Hematopoietic multipotent progenitor cell treated with erythropoietin and hydrocortisone succinate and interleukin-3 and kit ligand, for 17 days (in vitro differentiated cells): ENCODE data around the gene CCKAR.
"Not testable (repeated sequence)": the region's sequence is repeated elsewhere in the genome, so short reads cannot be mapped to it uniquely, and the experiment has no call there.

Source experiments
- DNase-seq: peaks from one replicate; pipeline ENCODE4 v3.0.0-alpha.2; 2015; ENCODE audit warnings: low spot score

Gene CCKAR, protein sequence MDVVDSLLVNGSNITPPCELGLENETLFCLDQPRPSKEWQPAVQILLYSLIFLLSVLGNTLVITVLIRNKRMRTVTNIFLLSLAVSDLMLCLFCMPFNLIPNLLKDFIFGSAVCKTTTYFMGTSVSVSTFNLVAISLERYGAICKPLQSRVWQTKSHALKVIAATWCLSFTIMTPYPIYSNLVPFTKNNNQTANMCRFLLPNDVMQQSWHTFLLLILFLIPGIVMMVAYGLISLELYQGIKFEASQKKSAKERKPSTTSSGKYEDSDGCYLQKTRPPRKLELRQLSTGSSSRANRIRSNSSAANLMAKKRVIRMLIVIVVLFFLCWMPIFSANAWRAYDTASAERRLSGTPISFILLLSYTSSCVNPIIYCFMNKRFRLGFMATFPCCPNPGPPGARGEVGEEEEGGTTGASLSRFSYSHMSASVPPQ

DNA sequence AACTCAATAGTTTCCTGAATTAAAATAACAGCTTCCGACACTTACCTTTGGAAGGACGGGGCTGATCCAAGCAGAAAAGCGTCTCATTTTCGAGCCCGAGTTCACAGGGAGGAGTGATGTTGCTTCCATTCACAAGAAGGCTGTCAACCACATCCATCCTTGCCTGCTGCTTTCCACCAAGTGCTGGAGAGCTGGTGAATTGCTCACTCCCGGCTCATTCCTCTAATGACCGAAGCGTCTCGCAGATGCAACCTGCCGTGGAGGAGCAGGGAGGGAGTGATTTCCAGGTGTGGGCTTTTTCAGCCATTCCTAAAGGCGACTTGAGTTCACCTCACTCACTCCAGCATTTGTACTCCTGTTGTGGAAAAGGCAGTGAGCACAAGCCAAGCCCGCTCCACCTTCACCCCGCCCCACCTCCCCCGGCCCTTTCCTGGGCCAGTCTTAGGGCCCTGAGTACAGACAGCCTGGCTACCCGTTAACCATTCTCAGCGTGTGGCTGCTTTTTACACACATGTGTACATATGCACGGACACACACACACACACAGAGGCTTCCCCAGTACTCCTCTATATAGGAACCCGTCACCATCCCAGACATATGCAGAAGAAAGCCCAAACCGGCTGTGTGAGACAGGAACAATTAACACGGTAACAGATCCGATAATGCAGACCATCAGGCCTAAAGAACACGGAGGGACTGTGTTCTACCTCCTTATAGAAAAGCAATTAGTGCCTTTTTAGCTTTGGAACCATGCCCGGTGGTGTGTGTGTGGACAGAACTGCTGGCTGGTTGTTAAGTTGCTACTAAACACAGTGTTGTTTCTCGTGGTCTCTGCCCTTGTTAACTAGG lies at the start of gene CCKAR:
TSS of gene CCKAR (minus strand) at position 374 of the 849 bp plus-strand sequence. CDS start at position 157, 217 bp downstream.
- no peak for DNase-seq

DNA sequence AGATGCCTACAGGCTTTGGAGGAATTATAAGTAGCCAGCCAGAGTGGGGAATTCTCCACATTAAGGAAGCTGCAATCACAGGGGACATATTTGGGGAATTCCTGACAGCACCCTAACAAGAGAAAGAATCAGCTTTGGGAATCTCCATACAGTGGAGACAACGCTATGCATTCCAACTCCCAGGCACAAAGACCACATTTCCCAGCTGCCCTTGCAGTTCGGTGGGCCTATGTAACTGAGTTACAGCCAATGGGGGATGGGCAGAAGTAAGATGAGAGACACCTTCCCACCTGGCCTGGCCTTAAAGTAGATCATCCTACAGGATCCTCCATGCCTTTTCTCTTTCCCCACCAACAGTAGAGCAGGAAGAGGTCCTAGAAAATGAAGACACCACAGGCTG lies 43.4 kb upstream of the CCKAR start:
- no peak for DNase-seq

DNA sequence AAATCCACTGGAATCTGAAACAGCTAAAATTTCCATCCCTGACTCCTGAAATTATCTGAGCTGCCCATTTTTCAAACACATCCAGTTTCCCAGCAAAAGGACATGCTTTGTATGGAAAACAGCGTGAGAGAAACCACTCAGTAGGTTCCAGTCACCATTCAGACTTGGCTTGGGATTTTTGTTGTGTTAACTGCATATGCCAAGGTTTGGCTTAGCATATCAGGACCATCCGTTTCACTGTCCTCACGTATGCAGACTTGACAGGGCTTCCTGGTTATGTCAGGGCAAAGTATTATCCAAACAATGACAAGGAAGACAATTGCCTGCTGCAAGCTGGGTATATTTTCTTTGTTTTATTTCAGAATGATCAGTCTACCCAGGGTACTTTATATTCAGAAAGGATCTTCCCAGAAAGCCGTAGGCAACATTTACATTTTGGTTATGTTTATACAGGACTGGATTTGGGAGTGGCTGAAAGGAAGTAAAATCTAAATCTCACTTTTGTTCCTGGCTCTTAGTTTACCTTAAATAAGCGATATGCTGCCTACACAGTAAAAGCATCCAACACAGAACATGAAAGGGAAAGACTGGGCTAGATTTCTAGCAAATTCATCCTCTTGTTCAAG lies 41.3 kb upstream of the CCKAR start:
- DNase-seq = no peak

DNA sequence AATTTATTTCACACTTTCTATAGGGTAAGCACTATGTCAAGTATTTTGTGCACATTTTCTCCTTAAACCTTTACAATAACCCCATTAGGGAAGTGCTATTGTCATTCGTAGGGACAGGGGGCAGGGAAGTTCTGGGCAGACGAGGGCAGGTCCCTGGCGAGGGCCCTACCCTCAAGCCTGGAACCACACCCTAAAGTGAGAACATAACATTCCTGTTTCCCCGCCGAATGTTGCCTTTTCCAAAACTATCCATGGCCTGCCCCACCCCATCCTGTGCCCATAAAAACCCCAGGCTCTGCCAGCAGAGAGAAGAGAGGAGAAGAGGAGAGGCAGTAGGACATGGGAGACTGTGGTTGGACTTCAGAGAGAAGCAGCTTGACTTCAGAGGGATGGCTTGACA lies 39.8 kb upstream of the CCKAR start:
- no peak for DNase-seq

DNA sequence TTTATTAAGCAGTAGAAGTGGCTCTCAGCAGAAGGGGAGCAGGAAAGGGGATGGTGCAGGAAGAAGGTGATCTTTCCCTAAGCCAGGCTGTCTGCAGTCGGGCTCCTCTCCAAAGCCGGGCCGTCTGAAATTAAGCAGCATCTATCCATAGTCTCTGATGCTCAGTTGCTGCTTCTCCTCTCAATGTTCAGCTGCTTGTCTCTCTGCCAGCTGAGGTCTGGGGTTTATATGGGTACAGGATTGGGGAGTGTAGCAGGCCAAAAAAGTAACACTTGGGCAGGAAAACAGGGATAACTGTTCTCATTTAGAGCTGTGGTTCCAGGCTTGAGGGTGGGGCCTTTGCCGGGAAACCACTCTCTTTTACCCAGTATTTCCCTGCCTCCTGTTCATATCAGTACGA lies 39.2 kb upstream of the CCKAR start:
- no peak for DNase-seq

DNA sequence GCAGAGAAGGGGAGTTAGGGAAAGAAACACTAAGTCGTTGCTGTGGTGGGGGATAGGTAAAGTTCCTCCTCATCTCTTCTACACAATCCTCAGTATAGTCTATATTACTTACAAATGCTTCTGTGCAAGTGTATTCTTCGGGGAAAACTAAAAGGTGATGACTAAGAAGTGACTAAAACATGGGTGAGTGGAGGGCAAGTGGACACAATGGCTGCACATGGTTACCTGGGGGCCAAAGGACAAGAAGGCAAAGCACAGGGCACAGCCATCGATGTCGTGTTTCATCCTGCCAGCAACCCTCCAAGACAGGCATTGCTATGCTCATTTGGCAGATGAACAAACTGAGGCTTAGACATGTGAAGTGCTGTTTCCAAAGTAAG lies 35.5 kb upstream of the CCKAR start:
- no peak for DNase-seq

DNA sequence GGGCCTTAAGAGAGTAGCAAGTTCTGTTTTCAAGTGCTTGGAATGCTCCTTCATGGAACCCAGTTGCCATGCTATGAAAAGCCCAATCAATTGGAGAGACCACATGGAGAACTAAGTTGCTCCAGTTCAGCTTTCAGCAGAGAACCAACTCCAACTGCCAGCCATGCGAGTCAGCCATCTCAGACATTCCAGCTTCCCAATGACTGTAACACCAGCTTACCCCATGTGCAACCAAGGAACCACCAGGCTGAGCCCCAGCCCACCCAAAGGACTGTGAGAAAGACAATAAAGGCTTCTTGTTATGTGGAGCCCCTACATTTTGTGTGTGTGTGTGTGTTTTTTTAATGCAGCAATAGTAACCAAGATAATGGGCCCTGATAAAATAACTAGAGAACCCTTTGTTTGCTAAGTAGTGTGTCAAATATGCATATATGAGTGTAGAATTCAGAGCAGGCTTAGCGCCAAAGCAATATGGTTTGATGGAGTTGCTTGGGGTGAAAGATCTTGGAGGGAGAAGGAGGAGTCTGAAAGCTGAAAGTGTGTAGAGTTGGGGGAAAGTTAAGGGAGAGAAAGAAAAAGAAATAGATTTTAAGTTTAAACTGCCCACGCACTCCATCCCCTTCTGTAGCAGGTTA lies 35.0 kb upstream of the CCKAR start:
- no peak for DNase-seq

DNA sequence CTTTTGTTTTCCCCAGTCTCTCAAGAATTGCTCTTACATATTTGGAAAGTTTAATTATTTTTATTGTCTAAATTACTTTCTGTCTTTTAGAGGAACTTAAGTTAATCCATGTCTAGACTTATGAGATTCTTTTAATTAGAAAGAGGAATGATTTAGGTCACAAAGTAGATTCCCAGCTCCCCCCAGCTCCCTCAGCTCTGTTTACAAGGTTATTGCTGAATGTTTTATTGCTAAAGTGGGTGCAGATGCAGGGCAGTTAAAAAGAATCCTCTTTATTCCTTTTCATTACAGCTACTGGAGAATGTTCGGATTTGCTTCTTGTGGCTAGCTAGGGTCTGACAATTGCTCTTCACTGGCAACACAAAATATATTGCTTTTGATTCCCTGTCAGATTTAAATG lies 33.7 kb upstream of the CCKAR start:
- no peak for DNase-seq

DNA sequence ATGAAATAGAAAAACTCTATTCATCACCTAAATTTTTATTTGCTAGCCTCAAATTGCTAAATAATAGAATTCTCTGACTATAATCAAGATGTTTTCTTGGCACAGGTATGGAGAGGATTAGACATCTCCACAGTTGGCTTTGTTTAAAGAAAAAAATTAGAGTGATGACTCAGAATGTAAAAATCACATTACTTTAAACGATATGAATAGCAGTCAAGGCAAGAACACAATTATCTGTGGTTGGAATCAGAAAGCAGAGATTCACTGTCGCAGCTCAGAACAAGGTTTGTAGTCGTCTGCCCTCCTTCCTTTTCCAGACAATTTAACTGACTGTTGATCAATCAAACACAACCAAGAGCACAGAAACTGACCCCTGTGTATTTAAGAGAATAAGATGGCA lies 32.2 kb upstream of the CCKAR start:
- no peak for DNase-seq

DNA sequence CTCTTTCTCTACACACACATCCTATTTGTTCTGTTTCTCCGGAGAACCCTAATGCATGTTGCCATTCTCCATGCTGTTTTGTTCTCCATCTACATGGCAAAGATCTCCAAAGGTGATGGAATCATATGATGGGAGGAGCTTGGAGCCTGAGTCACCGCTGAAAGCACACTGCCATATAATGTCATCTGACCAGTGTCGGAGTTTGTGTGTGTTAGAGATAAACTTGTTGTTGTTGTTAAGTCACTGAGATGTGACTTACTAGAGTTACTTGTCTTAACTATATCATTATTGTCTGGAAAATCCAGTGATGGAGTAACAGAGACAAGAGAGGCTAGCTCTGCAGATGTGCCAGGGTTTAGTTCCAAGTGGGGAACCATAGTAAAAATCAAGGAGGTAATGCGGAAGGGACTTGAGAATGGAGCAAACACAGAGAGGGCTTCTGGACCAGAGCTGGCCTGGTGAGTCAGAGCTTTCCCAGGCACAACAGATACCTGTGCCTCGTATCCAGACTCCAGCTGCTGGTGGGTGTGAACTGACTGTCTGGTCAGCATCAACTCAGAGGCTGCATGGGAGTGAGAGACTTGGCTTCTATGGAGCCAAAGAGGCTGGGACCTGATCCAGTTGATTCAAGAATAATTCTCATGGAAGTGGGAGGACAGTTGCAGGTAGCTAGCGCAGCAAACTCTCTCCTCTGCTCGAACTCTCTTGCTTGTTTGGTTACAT lies 30.6 kb upstream of the CCKAR start:
- DNase-seq = no peak

DNA sequence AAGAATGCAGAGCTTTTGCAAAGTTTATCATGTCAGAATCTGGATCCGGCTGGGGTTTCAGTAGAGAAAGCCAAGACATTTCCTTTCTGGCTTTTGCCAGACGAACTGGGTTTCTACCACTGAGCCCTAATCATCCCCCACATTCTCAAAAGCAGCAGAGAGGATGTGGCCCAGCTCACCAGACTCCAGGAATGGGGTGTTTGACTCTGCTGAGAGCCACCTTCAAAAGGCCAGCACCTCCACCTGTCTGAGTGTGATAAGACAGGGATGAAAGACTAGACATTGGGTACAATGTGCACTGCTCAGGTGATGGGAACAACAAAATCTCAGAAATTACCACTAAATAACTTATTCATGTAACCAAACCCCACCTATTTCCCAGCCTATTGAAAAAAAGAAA lies 25.7 kb upstream of the CCKAR start:
- DNase-seq = no peak

DNA sequence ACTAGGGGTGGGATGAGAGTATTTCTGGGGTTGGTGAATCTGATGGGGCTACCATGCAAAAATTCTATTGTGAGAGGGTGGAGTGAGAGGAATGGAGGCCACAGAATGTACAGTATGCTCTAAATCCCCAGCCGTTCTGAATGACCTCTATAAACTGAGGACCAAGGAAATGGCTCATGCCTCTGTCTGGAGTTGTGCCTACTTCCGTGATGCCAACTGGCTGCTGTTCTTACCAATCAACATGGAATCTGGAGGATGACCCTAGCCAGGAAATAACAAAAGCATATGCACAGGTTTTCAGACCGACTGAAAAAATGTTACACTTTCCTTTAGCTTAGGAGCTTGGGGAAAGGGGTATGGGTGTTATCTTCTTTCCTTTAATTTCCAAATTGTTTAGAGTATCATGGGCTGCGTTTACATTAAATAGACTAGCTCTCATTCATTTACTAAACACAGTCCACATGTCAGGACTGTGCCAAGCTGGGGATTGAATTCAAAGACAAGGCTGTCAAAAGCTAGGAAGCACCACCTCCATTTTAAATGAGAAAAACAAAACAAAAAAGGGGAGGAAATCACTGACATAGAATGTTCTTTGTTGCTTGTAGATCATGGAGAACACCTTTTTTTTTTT lies 20.2 kb upstream of the CCKAR start:
- DNase-seq = no peak

DNA sequence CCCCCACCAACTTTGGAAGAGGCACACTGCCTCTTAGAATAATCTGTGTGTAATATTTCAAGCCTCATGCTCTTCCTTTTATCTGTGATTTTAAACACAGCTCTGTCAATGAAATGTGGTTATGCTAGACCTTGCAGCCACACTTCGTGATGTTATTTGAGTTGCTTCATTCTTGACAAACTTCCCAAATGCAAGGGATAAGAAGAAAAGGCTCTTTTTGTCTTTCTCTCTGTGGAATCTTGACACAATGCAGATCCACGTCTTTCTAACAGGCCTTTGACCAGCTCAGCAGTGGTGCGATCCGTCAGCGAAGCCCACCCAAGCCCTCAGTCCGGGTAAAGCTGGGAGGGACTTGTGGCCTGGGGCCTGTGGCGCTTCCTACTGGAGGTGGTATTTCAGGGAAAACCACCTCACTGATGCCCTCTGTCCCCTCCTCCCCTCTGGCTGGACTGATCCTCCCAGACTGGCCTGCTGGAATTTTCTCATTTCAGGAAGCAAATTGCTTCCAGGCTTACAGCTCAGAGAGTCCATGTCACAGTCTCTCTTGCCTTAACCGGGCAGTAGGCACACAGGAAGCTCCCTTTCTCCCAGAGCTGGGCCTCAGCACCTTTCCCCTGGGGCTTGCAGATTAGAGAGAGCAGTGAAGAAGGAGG lies 19.5 kb upstream of the CCKAR start:
- DNase-seq = no peak

DNA sequence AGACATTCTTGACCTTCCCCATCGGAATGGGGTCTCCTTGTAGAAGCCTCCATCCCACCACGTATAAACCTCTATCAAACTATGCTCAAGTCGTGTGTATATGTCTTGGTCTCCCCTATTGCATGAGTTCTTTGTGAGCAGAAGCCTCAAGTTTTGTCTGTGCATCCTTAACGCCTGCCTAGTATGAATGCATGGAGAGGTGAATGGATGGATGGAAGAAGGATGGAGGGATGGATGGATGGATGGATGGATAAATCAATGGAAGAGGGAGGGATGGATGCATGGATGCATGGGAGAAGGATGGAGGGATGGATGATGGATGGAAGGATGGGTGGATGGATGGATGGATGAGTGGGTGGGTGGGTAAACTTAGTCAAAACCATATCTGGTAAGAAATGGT lies 17.0 kb upstream of the CCKAR start:
- no peak for DNase-seq

DNA sequence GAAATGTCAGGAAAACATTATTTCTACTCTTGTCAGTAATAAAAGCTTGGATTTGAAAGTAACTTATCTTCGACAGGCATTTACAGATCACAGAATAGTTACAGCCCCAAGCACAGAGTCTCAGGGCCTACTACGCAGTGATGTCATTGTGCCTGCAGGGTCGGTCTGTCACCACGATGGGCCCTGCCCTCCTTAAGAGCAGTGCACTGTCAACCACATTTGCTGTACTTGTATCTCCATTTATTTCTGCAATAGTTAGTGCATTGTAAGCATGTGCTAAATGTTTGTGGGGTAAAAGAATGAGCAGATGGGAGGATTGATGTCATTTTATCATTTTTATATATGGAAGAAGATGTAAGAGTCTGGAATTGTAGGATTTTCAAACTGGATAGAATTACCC lies 13.6 kb upstream of the CCKAR start:
- DNase-seq = no peak

DNA sequence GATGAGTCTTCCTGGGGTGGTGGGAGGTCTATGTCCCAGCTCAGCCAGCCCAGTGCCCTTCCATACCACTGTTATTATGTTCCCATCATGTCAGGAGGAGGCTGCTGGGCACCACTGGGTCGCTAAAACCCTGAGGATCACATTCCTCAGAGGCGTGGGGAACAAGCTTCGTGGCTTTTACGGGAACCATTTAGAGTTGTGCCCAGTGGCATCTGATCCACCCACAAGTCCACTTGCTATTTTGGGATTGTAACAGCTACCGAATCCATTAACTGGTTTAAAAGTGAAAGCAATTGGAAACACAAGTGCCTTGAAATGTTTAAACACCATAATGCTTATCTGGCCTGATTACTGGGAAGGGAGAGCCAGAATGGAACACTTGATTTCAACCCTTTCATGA lies 13.1 kb upstream of the CCKAR start:
- DNase-seq = no peak

DNA sequence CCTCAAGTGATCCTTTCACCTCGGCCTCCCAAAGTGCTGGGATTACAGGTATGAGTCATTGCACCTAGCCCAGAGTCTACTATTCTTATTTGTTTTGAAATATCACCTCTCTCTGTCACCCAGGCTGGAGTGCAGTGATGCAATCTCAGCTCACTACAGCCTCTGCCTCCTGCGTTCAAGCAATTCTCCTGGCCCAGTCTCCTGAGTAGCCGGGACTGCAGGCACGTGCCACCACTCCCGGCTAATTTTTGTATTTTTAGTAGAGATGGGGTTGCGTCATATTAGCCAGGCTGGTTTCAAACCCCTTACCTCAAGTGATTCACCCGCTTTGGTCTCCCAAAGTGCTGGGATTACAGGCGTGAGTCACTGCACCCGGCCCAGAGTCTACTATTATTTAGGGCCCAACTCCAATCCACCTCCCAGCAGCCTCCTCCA lies 10.3 kb upstream of the CCKAR start:
- DNase-seq = not testable (repeated sequence)

DNA sequence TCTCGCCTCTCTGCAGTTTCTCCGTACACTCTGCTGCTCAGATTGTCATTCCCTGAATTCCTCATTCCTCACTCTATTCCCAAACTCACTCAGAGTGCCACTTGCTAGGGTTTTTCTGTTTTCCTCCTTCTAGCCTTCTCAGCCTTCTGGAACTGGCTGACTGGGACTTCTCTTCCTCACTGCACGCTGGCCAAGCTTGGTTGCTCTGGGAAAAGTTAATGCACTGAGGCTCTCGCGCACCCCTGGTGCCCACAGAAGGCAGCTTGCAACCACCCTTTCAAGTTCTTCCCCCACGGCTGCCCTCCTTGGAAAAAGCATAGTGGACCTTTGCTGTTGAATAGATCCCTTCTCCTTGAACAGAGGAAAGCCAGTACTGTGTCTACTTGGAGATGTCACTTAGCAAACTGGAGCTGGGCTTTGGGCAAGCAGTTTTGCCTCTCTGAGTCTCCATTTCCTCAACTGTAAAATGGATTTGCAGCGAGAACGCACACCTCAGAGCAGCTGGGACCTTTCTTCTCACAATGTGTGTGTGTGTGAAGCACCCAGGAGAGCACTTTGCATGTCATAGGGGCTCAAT lies 6.0 kb upstream of the CCKAR start:
- no peak for DNase-seq

DNA sequence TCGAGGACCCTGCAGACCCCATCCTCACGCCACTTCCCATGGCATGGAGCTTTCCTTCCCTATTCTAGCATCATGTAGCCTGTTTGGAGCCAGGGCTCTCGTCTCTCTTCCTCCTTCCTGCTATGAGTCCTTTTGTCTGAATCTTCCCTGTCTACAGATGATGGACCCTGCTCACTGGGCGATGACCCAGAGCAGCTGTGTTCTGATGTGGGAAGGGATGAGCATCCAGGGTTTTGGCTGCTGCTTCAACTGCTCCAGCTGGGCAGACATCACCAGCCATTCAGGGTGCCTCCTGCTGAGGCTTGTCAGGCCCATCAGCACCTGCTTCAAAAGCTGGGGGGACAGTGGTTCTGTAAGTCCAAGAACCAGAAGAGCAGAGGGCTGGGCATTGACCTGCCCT lies 3.2 kb upstream of the CCKAR start:
- DNase-seq = no peak

DNA sequence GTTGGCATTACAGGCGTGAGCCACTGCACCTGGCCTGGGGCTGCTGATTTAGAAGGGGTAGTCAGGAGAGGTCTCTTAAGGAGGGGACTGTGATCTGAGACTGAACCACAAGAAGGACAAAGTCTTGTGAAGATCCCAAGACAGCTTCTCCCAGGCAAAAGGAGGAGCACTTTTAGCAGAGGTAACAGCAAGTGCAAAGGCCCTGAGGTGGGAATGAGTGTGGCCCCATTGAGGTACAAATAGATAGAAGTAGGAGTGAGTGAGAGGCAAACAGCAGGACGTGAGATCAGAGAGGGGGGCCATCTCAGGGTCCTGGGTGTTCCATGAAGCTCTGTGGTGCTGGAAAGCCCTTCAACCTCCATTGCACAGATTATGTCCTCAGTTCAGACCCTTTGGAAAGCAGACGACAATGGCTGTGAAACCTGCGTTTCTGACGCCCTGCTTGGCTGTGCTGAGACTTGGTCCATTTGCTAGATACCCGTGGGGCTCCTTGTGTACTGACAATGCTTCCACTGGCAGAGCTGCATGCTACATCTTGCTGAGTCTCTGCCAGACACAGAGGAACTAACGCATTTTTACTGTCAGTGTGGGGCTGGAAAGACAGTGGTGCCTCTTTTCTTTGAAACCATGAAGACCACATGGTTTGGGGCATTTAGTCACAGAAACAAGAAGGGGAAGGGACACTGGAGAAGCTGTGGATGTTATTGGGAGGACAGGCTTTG lies 1.3 kb upstream of the CCKAR start:
- DNase-seq = no peak
